Activated CD4-positive, alpha-beta T cell treated with anti-CD3 and anti-CD28 coated beads for 48 hours (primary cell): ENCODE data around the gene CDYL.

ENCODE experiments used
- DNase-seq: peaks from one replicate; pipeline ENCODE4 v3.0.0-alpha.2; 2020

Gene CDYL

GRCh38 chr6:4885341-4885933 lies 109.2 kb downstream of the CDYL start:
- no peak for DNase-seq

- no peak for DNase-seq
Observed at GRCh38 chr6:4888841-4889240, 112.6 kb downstream of the CDYL start.

- DNase-seq = no peak
Observed at GRCh38 chr6:4889701-4890100, 113.5 kb downstream of the CDYL start.

- DNase-seq = no peak
Observed at GRCh38 chr6:4890191-4890590, 114.0 kb downstream of the CDYL start.

- no peak for DNase-seq
Observed at GRCh38 chr6:4890627-4891026, 114.4 kb downstream of the CDYL start.

GRCh38 chr6:4891141-4891540 lies 114.9 kb downstream of the CDYL start:
- no peak for DNase-seq

- DNase-seq = no peak
Observed at GRCh38 chr6:4892785-4893485, 116.7 kb downstream of the CDYL start.

GRCh38 chr6:4894049-4894448 lies 117.8 kb downstream of the CDYL start:
- no peak for DNase-seq

GRCh38 chr6:4895971-4896370 lies 119.8 kb downstream of the CDYL start:
- DNase-seq = no peak

- DNase-seq = no peak
Observed at GRCh38 chr6:4896401-4896800, 120.2 kb downstream of the CDYL start.

GRCh38 chr6:4899249-4900034 lies 123.2 kb downstream of the CDYL start:
- no peak for DNase-seq

- DNase-seq = no peak
Observed at GRCh38 chr6:4901386-4902061, 125.3 kb downstream of the CDYL start.

- no peak for DNase-seq
Observed at GRCh38 chr6:4902363-4902762, 126.2 kb downstream of the CDYL start.

- DNase-seq = no peak
Observed at GRCh38 chr6:4903121-4903520, 126.9 kb downstream of the CDYL start.

GRCh38 chr6:4903751-4904370 lies 127.7 kb downstream of the CDYL start:
- DNase-seq = no peak

GRCh38 chr6:4904461-4905025 lies 128.3 kb downstream of the CDYL start:
- no peak for DNase-seq

GRCh38 chr6:4905826-4906225 lies 129.6 kb downstream of the CDYL start:
- no peak for DNase-seq

GRCh38 chr6:4906293-4907276 lies 130.4 kb downstream of the CDYL start:
- peak; percentile 18 for DNase-seq

- DNase-seq = no peak
Observed at GRCh38 chr6:4907602-4908001, 131.4 kb downstream of the CDYL start.

GRCh38 chr6:4908062-4908461 lies 131.9 kb downstream of the CDYL start:
- DNase-seq = no peak

- DNase-seq = no peak
Observed at GRCh38 chr6:4909063-4909706, 133.0 kb downstream of the CDYL start.
